Mesothelial cell of epicardium (in vitro differentiated cells): ENCODE results near the gene GRAP2. TPM values are rescaled to one million over a fixed set of nuclear protein-coding genes. Genes with fewer than 3 reads are reported as not detected.
"Not testable (repeated sequence)": the region's sequence is repeated elsewhere in the genome, so short reads cannot be mapped to it uniquely, and the experiment has no call there.

Experiments used
- DNase-seq, 2 experiments: peaks; one replicate each; pipeline ENCODE4 v3.0.0; 2021; ENCODE audit warnings: low spot score in 2 of 2; ENCODE audit not compliant: unreplicated experiment in 2 of 2
- H3K27ac Mint-ChIP-seq: 2 replicates; pipeline ENCODE4 v1.8.0; 2021; ENCODE audit warnings: mixed read lengths
- H3K27me3 Mint-ChIP-seq: 2 replicates; pipeline ENCODE4 v1.8.0; 2021; ENCODE audit warnings: low read depth, mixed read lengths
- H3K36me3 Mint-ChIP-seq: 2 replicates; pipeline ENCODE4 v1.8.0; 2021; ENCODE audit warnings: mixed read lengths
- H3K4me1 Mint-ChIP-seq: 2 replicates; pipeline ENCODE4 v1.8.0; 2021; ENCODE audit warnings: mixed read lengths
- H3K4me3 Mint-ChIP-seq: 2 replicates; pipeline ENCODE4 v1.8.0; 2021; ENCODE audit warnings: mild to moderate bottlenecking, moderate library complexity, mixed read lengths
- H3K9me3 Mint-ChIP-seq: 2 replicates; pipeline ENCODE4 v1.8.0; 2021; ENCODE audit warnings: mixed read lengths
- total RNA-seq: library from RNA; stranded (reverse); gene quantifications from 3 replicates; pipeline ENCODE4 v1.2.1, GENCODE V29; 2021
- TF ChIP-seq, protein P1 (sequence below): fragments of 200-600 bp; sonication (generic); IDR thresholded peaks from one replicate; pipeline ENCODE4 v1.5.0; 2021; ENCODE audit warnings: antibody characterized with exemption; ENCODE audit not compliant: unreplicated experiment

Gene GRAP2
- total RNA-seq, 1 donor from 2014 or later, result not detected

- Mint-ChIP-seq H3K4me1 (no peaks in the 10 kb centered on the region), H3K27me3 (peaks cover 57% of the 10 kb centered on the region), H3K36me3 (no peaks in the 10 kb centered on the region), H3K4me3 (no peak overlapping the region), H3K9me3 (no peaks in the 10 kb centered on the region), H3K27ac (no peak overlapping the region)
- TF ChIP-seq, protein P1, sequence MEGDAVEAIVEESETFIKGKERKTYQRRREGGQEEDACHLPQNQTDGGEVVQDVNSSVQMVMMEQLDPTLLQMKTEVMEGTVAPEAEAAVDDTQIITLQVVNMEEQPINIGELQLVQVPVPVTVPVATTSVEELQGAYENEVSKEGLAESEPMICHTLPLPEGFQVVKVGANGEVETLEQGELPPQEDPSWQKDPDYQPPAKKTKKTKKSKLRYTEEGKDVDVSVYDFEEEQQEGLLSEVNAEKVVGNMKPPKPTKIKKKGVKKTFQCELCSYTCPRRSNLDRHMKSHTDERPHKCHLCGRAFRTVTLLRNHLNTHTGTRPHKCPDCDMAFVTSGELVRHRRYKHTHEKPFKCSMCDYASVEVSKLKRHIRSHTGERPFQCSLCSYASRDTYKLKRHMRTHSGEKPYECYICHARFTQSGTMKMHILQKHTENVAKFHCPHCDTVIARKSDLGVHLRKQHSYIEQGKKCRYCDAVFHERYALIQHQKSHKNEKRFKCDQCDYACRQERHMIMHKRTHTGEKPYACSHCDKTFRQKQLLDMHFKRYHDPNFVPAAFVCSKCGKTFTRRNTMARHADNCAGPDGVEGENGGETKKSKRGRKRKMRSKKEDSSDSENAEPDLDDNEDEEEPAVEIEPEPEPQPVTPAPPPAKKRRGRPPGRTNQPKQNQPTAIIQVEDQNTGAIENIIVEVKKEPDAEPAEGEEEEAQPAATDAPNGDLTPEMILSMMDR, result no peak
- no peak for DNase-seq
Measured at GRCh38 chr22:39877079-39877845, 23.6 kb upstream of the GRAP2 start.

DNA sequence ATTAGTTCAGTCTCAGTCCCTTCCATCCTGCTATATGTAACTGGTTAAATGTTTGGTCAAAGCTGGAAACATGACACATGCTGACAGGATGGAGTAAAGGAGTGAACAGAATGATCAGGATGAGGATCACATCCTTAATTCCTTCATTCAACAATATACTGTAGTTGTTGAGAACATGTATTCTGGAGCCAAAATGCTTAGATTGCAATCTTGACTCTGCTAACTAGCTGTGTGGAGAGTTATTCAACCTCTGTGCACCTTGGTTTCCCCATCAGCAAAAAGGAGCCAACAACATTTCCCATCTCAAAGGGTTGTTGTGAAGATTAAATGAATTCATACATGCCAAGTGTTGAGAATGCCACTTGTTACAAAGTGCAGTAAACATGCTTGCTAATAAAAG, 20.2 kb upstream of the GRAP2 start:
- Mint-ChIP-seq H3K36me3 (no peaks in the 10 kb centered on the region), H3K27ac (no peak overlapping the region), H3K4me3 (no peak overlapping the region), H3K9me3 (peaks cover 9% of the 10 kb centered on the region), H3K4me1 (no peaks in the 10 kb centered on the region), H3K27me3 (peaks cover 61% of the 10 kb centered on the region)
- TF ChIP-seq, protein P1, result no peak
- no peak for DNase-seq

- Mint-ChIP-seq H3K27ac (no peak overlapping the region), H3K9me3 (peaks cover 9% of the 10 kb centered on the region), H3K36me3 (no peaks in the 10 kb centered on the region), H3K4me3 (no peak overlapping the region), H3K27me3 (peaks cover 64% of the 10 kb centered on the region), H3K4me1 (no peaks in the 10 kb centered on the region)
- TF ChIP-seq, protein P1, result no peak
- no peak for DNase-seq
Measured at GRCh38 chr22:39883057-39883456, 17.8 kb upstream of the GRAP2 start.

DNA sequence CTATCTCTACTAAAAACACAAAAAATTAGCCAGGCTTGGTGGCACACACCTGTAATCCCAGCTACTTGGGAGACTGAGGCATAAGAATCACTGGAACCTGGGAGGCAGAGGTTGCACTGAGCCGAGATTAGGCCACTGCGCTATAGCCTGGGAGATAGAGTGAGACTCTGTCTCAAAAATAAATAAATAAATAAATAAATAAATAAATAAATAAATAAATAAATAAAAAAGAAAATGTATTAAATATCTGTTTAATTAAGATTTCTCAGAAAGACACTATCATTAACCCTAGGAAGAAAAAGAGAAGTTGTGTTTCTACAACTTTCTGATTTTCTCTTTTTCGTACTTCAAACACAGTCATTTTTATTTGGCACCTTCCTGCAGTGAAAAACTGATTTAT, 11.0 kb upstream of the GRAP2 start:
- not testable (repeated sequence) for H3K27ac Mint-ChIP-seq, H3K36me3 Mint-ChIP-seq, DNase-seq, H3K9me3 Mint-ChIP-seq, H3K4me1 Mint-ChIP-seq, H3K4me3 Mint-ChIP-seq
- H3K27me3 Mint-ChIP-seq, result peaks cover 56% of the 10 kb centered on the region

DNA sequence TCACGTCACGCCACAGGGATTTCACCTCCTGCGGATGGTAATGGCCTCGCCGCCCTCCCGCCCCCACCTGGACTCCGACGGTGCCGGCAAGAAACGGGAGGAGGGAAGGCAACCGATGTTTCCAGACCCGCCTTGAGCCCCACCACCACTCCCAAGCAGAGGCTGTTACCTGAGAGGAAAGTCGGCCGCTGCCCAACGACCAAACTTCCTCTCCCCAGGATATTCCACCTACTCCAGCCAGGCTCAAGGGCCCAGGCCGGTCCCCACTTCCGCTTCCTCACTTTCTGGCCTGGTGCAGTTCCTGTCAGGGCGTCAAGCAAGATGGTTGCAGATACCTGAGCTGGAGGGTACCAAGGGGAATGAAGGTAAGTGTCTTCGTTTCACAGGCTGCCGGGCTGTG, 7.4 kb upstream of the GRAP2 start, which contains the start of gene ENTHD1:
TSS of gene ENTHD1 (minus strand) at position 235 of the 400 bp plus-strand sequence. CDS start 6,012 bp downstream, outside the sequence.
- Mint-ChIP-seq H3K36me3 (no peaks in the 10 kb centered on the region), H3K27ac (no peak within 1 kb of the TSS), H3K27me3 (peaks cover 32% of the 10 kb centered on the region), H3K9me3 (no peaks in the 10 kb centered on the region), H3K4me3 (no peak within 1 kb of the TSS), H3K4me1 (no peaks in the 10 kb centered on the region)
- DNase-seq, result no peak
- TF ChIP-seq, protein P1, result no peak

DNA sequence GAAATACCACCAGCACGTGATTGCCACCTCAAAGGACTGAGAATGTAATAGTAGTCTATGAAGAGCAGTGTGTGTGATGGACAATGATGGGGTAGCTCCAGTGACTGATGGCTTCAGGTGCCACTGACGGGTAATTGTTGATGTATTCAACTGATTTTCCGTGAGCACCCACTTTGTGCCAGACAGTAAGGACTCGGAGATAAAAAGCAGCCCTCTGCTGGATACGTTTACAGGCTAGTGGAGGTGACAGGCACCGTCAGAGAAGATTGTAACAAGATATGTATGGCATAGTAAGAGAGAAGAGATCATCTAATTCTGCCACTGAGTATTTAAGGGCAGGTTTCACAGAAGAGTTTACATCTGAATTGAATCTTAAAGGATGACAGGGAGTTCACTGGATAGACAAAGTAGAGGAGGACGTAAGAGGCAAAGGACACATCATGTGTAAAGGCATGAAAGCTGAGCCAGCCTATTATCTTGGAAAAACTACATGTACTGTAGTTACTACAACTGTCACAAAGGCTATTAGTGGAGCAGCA, 6.3 kb upstream of the GRAP2 start:
- H3K27me3 Mint-ChIP-seq, result peaks cover 29% of the 10 kb centered on the region
- H3K9me3 Mint-ChIP-seq, result no peaks in the 10 kb centered on the region
- H3K36me3 Mint-ChIP-seq, result no peaks in the 10 kb centered on the region
- TF ChIP-seq, protein P1, result no peak
- H3K27ac Mint-ChIP-seq, result no peak overlapping the region
- H3K4me3 Mint-ChIP-seq, result no peak overlapping the region
- no peak for DNase-seq
- no peaks in the 10 kb centered on the region for H3K4me1 Mint-ChIP-seq
